GM18867 (cell line): ENCODE data around the gene TBX19.
A peak's percentile ranks its signal among the peaks of the same experiment; 100 is the strongest.

ENCODE experiments used
- ATAC-seq: cut with Tn5 transposase; IDR thresholded peaks from one replicate; pipeline ENCODE4 v1.9.1; 2021; ENCODE audit warnings: mild to moderate bottlenecking, moderate library complexity; ENCODE audit not compliant: unreplicated experiment

Gene TBX19

GRCh38 chr1:168319691-168320090 lies 39.0 kb downstream of the TBX19 start:
- no peak for ATAC-seq

DNA sequence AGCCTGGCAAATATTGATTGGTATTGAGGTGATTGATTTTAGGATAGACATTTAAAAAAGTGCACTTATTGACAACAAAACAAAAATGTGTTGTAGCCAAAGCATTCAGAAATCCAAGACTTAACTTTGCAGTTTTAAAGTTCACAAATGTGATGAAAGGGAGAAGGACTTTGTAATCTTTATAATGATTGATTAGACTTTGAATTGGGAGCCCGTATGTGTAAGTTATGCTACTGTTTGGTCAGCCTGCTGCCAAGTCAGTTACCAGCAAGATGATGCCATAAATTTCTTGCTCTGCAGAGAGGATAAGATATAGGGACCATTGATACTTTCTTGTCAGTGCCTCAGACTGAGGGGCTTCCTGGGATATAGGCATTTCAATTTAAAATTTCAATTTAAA lies 39.5 kb downstream of the TBX19 start:
- no peak for ATAC-seq

DNA sequence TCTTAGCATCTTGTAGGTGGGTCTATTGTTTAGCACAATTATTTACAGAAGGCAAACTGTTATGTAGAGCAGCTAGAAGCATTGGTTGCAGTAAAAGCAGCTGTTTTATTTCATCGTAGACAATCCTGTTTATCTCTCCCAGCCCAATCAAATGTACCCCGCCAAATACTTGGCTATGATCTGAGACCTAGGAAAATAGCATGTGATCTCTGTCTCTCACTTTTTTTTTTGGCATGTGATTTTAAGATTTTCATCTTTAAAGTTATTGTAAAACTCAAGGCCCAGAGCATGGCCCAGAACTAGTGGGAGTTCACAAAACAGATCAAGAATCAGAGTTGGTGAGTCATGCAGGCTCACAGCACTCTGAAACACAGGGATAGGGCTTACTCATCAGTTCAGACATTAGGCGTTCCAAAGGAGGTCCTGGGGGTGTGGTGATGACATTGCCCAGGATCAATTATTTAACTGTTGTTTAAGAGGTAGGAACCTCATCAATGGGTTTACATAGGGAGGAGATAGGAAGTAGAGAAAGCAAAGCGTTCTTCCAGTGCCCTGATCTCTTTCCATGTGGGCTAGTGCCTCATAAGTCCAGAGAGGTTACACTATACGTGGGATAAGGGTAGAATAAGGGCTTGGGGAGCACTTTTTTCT lies 40.2 kb downstream of the TBX19 start:
- ATAC-seq: no peak

DNA sequence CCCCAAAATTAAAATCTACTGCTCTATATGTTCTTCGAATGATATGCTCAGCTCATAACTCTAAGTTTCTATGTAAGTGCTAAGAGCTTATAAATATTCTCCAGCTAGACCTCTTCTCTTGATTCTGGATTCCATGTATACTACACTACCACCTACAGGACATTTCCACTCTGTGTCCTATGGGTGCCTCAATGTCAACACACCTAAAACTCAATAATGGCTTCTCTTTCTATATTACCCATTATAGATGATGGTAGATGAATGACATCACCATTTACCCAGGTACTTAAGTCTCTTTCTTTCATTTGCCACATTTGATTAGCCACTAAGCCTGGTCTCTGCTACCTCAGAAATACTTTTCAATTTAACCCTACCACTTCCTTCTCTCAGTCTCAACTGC lies 41.3 kb downstream of the TBX19 start:
- ATAC-seq: peak; percentile 39

DNA sequence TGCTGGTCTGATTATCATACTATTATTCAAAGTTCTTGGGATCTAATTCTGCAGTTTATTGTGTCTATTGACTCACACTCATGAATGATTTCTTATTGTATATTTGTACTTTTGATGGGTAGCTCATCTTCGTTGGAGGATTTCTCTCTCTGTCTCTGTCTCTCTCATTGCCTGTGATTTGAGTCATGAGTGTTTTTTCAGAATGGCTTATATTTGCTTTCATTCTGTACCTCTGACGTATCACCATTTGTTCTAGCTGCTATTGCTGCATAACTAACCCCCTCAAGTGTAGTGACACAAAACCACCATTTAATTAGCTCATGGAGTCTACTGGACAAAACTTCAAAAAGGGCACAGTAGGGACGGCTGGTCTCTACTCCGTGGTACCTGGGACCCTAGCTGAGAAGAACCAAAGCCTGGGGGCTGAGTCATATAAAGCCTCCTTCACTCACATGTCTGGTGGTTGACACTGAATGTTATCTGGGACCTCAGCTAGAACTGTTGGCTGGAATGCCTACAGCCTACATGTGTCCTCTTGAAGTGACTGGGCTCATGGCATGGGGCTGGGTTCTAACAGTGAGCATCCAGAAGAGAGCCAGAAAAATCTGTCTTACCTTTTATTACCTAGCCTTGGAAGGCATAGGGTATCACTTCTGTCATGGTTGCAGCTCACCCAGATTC lies 44.2 kb downstream of the TBX19 start:
- no peak for ATAC-seq

- ATAC-seq: no peak
These were observed 48.2 kb downstream of the TBX19 start for GRCh38 chr1:168328731-168329364.

DNA sequence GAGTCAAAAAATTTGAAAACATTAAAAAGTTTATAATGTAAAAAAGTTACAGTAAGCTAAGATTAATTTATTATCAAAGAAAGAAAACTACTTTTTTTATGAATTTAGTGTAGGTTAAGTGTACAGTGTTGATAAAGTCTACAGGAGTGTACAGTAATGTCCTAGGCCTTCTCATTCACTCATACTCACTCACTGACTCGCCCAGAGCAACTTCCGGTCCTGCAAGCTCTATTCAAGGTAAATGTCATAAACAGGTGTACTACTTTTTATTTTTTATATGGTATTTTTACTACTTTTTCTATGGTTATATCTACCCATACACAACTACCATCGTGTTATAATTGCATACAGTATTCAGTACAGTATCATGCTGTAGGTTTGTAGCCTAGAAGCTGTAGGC lies 49.6 kb downstream of the TBX19 start:
- ATAC-seq: no peak

- no peak for ATAC-seq
These were observed 50.9 kb downstream of the TBX19 start for GRCh38 chr1:168331569-168331968.

DNA sequence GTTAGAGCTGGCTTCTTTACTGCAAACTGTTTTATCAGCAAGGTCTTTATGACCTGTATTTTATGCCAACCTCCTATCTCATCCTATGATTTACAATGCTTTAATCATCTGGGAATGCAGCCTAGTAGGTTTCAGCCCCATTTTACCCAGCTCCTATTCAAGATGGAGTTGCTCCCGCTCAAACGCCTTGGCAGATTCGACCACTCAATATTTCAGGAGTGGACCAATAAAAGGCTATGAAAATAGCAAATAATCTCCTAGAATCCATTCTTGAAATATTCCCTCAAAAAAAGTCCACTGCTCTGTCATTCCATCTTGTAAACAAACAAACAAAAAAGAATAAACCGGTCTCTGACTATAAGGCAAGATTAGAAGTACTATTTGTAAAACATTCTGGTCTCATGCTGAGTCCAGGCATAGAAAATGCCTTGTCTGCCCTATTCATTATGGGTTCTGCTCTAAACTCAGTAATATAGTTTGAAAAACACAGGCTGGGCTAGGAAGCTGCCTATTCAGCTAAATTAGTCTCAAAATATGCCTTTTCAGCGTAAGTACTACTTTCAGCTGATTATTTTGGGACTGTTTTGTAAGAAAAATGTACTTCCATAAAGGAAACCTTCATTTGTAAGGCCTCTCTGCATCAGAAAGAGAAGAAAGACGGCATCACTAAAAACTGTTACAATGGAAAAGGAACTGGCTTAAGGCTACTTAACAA lies 53.0 kb downstream of the TBX19 start:
- ATAC-seq: no peak

DNA sequence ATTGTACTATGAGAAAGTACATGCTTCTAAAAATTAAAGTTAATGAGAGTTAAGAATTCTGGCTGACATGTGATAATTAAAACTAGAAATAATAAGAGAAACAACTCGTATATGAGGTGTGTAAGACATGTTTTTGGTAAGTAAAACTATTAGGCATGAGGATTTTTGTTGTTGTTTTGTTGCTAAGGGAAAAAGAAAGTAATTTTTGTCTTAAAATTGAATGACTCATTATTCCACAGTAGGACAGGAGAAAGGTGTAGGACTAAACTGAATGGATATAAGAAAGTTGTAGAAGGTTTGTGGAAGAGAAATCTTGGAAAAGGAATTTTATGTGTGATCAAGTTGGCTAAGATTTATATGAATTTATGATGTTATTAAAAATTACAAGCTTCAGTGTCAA lies 54.8 kb downstream of the TBX19 start:
- ATAC-seq: no peak

DNA sequence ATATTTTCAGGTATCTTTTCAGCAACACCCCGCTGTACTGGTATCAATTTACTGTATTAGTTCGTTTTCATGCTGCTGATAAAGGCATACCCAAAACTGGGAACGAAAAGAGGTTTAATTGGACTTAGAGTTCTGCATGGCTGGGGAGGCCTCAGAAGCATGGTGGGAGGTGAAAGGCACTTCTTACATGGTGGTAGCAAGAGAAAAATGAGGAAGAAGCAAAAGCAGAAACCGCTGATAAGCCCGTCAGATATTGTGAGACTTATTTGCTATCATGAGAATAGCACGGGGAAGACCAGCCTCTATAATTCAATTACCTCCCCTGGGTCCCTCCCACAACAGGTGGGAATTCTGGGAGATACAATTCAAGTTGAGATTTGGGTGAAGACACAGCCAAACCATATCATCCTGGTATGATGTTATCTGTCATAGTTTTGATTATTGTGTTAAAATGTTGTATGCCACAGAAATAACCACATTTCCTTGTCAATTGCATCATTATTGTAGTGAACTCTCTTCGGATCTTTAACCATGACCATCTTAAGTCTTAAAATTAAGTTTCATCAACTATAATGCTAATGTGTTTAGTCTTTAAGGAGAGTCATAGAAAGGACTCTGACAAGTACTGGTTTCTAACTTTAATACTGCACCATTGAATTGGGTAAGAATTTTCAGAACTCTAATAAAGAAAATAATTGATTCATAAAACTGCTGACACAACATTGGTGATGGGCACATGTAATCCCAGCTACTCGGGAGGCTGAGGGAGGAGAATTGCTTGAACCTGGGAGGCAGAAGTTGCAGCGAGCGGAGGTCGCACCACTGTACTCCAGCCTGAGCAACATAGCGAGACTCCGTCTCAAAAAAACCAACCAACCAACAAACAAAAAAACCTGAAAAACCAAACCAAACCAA lies 58.2 kb downstream of the TBX19 start:
- ATAC-seq: no peak

DNA sequence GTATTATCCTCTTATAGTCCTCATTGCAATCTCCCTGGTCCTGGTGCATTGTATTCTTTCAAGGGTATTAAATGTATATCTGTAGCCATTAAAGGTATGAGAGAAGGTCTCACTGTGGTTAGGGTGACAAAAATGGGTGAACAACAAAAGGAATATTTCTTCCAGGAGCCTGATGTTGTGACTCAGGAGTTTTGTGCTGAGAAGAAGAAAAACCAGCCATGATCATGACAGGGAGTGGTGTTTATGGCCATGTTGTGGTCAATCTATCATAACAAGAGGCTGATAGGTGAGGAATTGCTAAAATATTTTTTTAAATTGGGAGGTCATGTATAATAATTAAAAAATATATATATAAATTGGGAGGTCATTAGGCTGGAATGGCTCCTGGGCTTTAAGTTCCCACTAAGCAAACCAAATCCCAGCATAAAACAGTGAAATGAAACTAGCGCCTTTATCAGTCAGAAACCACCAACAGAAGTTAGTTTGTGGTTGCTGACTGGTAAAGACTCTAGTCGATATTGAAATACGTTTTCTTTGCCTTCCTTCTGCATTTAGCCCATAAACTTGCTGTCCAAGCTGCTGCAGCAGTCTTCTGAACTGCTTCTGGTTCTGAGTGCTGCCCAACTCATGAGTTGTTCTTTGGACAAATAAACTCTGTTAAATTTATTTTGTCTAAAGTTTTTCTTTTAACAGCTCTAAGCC lies 60.3 kb downstream of the TBX19 start:
- ATAC-seq: no peak

DNA sequence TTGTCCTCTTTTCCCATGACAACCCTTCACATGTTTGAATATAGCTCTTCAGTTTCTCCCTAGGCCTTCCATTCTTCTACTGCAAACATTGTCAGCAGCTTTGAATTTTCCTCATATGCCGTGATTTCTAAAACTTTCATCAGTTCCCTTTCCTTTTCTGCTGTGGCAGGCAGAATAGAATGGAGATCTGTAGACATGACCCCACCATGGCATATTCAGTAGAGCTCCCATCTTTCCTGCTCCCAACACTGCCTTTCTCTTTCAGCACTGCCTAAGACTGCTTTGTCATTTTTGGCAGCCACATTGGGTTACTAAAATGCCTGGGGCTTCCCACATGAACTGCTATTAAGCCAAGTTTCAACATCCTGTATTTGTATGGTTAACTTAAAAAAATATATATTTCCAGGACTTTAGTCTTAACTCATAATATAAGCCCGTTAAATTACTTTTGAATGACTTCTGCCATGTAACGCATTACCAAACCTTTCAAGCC lies 60.9 kb downstream of the TBX19 start:
- no peak for ATAC-seq

DNA sequence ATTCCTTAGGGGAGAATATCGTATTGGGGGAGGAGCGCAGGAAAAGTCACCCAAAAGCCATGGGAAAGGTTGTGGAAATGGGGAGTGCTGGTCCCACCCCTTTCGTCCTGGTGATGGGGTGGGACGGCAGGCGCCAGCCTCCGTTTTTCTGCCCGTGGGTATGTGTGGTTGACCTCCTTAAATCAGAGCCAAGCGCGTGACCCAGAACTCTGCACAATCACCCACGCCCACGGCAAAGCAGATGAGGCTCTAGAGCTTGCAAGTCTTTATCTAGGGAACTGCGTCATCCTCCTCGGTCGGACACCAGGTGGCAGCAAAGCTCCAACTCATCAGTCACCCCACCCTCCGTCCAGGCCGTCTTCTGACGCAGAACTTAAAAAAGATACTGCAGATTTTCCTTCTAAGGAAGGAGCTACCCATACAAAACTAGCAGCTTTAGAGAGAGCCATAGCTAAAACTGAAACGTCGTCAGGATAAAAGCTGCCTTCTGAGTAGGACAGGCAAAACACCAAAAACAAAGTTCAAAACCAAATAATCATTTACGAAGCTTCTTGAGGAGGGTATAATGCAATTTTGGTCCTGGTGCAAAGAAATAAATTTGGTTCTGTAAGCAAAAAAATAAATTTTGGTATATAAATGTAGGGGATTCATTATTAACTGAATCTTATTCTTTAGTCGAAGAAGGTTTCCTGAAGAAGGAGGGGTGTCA lies 62.0 kb downstream of the TBX19 start:
- ATAC-seq: peak; percentile 93

GRCh38 chr1:168343566-168343965 lies 62.9 kb downstream of the TBX19 start:
- no peak for ATAC-seq

DNA sequence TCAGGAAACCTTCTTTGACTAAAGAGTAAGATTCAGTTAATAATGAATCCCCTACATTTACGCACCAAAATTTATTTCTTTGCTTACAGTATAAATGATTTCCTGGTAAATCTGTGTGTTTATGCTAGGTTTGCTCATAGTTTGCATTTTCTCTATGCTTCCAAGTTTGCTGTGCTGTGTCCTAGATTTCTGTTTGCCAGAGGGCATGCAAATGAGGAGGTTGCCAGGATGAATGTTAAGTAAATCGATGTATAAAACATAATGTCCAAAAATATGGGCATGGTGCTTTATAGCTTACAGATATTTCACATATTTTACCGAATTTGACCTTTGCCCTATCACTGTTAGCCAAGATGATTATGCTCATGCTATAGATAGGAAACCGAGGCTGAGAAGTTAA lies 63.8 kb downstream of the TBX19 start:
- ATAC-seq: no peak

DNA sequence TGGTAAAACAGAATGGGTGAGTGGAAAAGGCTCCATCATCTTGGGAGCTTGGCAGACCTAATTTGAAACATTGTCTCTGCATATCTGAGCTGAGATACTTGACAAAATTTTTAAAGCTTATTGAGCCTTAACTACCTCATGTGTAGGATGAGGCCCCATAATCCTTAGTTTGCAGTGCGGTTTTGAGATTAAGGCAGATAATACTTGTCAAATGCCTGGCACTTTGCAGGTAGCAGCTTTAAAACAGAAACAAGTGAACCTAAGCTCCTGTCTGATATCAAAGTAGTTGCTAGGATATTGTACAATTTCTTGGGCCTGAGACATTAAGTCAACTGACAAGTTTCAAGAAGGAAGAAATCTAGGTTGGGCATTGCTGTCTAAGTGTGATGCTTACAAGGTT lies 65.3 kb downstream of the TBX19 start:
- no peak for ATAC-seq

- ATAC-seq: no peak
These were observed 67.0 kb downstream of the TBX19 start for GRCh38 chr1:168347630-168348029.

- no peak for ATAC-seq
These were observed 67.6 kb downstream of the TBX19 start for GRCh38 chr1:168348146-168348709.
